GM19397 (cell line): ENCODE results near the gene SLC25A42.

Source experiments
- ATAC-seq: cut with Tn5 transposase; IDR thresholded peaks from one replicate; pipeline ENCODE4 v1.9.1; 2021; ENCODE audit warnings: mild to moderate bottlenecking, moderate library complexity; ENCODE audit not compliant: unreplicated experiment

Gene SLC25A42

DNA sequence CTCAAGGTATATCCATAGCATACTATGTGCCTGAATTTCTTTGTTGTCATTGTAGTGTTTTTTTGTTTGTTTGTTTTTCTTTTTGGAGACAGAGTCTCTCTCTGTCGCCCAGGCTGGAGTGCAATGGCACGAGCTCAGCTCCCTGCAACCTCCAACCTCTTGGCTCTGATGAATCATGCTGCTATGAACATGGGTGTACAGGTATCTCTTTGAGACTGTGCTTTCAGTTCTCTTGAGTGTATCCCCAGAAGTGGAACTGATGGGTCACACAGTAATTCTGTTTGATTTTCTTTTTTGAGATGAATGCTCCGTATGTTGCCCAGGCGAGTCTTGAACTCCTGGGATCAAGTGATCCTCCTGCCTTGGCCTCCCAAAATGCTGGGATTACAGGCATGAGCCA, 13.7 kb upstream of the SLC25A42 start:
- ATAC-seq: no peak

- no peak for ATAC-seq
Observed at GRCh38 chr19:19050731-19051130, 13.1 kb upstream of the SLC25A42 start.

GRCh38 chr19:19051478-19052213, 12.1 kb upstream of the SLC25A42 start:
- ATAC-seq: no peak

- no peak for ATAC-seq
Observed at GRCh38 chr19:19052921-19053320, 10.9 kb upstream of the SLC25A42 start.

GRCh38 chr19:19053508-19054314, 10.1 kb upstream of the SLC25A42 start:
- no peak for ATAC-seq

GRCh38 chr19:19054315-19054938, 9.4 kb upstream of the SLC25A42 start:
- no peak for ATAC-seq

GRCh38 chr19:19054939-19055440, 8.8 kb upstream of the SLC25A42 start:
- no peak for ATAC-seq

- no peak for ATAC-seq
Observed at GRCh38 chr19:19055701-19056100, 8.1 kb upstream of the SLC25A42 start.

DNA sequence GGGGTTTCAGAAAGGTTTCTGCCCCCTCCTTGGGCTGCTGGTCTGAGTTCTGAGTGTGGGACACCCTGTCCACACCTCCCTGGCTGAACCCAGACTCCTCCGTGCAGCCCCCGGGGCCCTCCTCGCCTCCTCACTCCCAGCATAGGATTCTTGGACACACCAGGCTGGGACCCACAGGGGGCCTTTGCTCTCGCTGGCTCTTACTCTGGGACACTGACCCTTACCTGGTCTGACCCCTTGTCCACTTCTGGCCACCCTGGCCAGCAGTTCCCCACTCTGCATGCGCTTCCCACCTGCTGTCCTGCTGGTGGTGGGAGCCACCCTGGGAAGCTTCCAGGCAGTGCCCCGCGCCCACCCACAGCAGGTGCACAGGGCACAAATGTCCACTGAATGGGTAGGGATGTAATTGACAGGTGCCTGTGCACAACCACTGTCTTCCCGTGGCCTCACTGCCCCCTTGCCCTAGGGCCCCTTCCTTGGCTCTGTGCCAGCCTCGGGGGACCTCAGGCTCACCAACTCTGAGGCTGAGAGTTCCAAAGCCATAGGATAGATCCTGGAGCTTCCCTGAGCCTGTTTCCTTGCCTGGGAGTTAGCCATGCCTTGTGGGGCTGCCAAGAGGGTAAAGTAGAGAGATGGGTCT, 7.0 kb upstream of the SLC25A42 start:
- no peak for ATAC-seq

DNA sequence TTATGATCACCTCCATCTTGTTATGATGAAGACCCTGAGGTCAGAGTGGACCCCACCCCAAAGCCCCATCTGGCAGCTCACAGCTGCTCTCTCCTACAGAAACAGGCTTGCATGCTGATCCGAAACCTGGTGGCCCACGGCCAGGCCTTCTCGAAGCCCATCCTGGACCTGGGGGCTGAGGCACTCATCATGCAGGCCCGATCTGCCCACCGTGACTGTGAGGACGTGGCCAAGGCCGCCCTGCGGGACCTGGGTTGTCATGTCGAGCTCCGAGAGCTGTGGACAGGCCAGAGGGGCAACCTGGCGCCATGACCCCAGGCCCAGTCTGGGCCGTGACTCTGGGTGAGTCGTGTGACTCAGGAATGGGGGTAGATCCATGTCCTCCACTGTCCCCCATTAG, 6.5 kb upstream of the SLC25A42 start:
- no peak for ATAC-seq

GRCh38 chr19:19057720-19058119, 6.1 kb upstream of the SLC25A42 start:
- ATAC-seq: no peak

DNA sequence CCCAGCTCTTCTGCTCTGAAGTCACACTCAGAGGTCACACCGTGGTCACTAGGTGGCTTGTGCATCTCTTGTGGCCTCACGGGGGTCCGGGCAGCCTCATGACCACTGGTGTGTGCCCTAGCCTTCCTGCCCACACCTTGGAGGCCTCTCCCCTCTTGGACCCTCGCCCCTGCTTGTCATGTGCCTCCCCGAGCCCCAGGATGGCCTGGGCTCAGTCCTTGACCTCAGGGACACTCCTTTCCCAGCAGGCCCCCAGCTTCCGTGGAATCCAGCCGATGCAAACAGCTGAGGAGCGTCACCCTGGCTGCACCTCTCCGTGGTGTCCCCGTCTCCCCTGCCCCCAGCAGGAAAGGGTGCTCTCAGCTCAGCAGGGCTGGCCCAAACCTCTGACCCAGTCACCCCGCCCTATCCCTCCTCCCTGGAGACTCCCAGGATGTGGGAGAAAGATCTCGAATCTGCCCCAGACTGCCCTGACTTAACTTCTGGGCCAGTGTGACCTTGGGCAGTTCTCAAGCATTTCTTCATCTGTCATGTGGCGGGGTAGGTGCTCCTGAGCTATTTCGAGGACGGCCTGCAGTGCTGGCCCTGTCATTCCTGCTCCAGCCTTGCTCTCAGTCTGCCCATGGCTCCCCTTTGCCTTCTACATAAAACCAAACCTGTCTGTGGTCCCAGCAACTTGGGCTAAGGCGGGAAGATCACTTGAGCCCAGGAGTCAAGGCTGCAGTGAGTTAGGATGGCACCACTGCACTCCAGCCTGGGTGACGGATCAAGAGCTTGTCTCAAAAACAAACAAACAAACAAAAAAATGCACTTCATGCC, 4.6 kb upstream of the SLC25A42 start:
- ATAC-seq: no peak

DNA sequence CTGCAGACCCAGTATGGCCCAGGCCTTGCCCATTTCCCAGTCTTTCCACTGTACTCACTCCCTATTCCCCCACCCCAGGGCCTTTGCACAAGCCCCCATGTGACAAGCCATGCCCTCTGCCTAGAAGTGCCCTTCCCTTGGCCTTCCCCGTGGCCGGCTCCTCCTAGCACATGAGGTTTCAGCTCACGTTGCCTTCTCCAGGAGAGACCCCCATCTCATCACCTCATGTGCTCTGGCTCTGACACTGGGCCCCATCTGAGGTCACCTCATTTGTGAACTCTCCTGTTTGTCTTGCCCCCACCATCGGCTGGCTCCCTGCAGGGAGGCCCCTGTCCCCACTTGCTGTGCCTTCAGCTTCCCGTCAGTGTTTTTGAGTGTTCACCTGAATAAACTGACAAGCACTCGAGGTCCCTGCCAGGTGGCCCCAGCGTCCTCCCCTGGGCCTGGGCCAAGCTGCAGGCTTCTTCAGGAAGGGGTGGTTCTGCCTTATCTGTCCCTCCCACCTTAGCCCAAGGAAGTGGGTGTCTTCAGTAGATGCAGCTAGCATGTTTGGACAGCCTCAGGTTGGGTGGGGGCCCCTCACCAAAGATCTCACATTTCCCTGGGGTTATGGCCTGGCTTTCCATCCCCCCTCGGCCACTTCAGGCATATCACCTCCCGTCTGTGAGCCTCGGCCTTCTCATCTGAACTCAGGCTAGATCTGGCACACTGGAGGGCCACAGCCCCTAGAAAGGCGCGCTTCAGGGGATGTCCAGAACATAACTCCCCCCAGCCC, 3.8 kb upstream of the SLC25A42 start:
- ATAC-seq: no peak

DNA sequence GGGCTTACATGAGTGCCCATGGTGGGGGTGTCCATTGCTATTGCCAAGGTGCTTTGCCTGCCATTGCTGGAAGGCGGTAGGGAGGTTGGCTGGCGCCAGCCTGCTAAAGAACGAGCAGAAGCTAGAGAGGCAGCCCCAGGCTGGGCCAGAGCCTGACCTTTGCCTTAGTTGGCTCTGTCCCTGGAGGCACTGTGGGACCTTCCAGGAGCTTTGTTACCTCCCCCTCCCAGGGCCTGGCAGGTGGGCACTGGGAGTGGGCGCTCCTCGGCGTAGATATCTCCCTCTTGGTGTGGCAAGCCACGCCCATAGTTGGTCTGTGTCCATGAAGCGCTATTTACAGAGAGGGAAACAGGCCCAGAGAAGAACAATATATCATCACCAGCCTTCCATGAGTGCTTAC, 2.3 kb upstream of the SLC25A42 start:
- no peak for ATAC-seq

DNA sequence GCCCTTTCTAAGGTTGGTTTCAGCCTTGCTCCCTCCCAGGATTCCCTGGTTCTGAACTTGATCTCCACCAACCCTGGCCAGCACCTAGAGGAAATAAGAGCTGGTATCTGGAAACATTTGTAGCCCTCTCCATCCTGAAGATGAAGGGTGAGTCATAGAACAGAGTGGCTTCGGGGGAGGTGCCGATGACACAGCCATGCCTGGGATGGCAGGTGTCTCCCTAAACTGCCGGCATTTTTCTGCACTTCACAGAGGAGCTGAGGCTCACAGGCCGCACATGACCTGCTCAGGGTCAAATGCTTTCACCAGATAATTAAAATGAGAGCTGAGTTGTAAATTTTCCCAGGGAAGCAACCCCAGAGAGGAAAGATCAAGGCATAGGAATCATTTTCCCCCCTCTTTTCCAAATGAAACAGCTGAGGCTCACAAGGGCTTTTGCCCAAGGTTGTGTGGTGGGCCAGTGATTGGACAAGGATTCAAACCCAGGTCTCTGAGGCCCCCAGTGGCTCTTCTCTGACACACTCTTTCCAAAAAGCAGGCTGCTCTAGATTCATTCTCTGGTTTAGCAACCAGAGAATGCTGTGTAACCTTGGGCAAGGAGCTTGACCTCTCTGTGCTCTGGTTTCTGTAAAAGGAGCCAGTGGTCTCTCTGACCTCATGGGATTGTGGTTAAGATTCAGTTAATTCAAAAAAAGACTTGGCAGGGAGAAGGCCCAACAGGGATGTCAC, 1.2 kb upstream of the SLC25A42 start:
- ATAC-seq: no peak

DNA sequence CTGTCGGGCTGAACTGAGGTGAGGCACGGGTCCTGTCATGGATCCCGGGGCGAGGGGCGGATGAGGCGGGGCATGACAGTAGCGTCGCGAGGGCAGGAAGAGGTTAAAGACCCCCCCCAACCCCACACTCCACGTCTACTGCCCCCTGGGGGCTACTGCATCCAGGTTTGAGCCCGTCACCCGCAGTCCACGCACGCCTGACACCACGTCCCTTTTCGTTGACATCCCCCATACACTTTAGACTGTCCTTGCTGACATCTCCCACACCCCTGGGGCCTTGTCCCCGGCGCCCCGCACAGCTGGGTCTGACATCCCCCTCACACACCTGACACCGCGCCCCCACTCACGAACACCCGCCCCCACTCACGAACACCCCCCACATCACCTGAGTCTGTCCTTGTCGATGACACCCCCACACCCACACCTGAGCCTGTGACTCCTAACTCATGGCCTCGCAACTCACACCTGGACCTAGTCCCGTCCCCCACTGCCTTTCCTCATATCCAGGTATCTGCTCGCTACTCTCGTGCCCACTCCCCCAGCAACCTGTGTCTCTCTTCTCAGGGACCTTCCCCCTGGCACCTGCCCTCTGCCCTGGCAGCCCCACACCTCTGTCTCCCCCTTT, 416 bp downstream of the SLC25A42 start:
- no peak for ATAC-seq

DNA sequence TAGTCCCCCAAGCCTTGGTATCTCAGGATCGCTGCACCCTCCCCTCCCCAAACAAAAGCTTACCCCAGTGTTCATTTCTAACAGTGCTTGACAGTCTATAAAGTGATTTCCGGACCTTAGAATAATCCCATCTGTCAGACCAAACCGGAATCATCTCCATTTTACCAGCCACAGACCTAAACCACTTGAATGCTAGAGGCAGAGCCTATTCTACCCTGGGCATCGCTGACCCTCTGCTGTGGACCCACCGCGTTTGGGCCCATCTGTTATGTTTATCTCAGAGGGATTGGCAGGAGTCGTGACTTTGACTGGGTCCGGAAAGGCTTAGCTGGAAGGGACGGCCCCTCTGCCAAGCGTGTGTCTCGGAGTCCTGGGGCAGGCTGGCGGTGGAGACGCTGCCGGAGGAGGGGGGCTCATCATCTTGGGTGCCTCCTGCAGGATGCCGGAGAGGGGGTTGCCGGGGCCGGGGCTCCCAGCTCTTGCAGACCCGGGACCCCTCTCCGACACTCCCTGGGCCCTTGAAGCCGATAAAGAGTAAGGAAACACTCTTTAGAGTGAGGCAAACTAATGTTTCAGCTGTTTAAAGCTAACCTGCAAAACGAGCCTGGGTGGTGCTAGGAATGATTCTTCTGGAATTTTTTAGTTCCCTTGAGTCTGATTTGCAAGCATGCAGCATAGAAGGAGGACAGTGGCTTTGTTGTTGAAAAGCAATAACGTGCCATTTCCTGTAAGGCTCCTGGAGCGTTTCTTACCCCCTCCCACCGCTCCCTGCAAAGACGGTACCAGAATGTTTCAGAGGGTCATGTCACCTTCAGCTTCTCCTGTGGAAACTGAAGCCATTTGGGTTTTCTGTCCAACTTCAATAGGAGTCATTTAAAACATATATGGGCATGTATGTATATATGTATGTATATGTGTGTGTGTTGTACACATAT, 1.3 kb downstream of the SLC25A42 start:
- ATAC-seq: no peak
